Measurements from ENCODE around the gene PPP2R3A. TPM values are rescaled to one million over a fixed set of nuclear protein-coding genes. Genes with fewer than 3 reads are reported as not detected.

Gene PPP2R3A
- total and polyA plus RNA-seq, 9 of the 15 experiments (the other 6 are each of a cell fraction or from before 2014, with no cell fraction given): 0.10 to 0.50 (median 0.24) TPM

DNA sequence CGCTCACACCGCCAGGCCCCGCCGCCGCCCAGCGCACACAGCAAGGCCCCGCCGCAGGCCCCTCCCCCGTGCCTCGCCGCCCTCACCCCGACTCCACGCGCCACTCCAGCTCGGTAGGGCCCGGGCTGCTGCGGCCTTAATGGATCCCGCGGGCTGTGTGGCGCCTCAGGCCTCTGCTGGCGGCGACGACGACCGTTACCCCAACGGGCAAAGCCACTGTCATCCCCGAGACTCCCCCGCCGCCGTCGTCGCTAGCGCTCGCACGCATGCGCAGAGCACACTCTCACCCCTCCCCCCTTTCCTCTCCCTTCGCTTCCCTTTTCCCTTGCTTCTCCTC is 230.5 kb downstream of the PPP2R3A start, which contains the start of gene MSL2 (continued):
- peak in 1 of 2 experiments; percentile 53; a peak in 1 of 4 replicates for TF ChIP-seq NONO (IDR thresholded peaks at IDR 0.05; ENCODE audit: low read depth in 2 of 2, low read length in 1 of 2)
- TF ChIP-seq SIX5 (IDR thresholded peaks at IDR 0.05; ENCODE audit: borderline replicate concordance in 1 of 2, insufficient read depth in 1 of 2, low read depth in 1 of 2, low read length in 2 of 2): no peak
- TF ChIP-seq EP400 (IDR thresholded peaks at IDR 0.05): no peak
- TF ChIP-seq, protein P1, sequence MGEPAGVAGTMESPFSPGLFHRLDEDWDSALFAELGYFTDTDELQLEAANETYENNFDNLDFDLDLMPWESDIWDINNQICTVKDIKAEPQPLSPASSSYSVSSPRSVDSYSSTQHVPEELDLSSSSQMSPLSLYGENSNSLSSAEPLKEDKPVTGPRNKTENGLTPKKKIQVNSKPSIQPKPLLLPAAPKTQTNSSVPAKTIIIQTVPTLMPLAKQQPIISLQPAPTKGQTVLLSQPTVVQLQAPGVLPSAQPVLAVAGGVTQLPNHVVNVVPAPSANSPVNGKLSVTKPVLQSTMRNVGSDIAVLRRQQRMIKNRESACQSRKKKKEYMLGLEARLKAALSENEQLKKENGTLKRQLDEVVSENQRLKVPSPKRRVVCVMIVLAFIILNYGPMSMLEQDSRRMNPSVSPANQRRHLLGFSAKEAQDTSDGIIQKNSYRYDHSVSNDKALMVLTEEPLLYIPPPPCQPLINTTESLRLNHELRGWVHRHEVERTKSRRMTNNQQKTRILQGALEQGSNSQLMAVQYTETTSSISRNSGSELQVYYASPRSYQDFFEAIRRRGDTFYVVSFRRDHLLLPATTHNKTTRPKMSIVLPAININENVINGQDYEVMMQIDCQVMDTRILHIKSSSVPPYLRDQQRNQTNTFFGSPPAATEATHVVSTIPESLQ (CRISPR knock-in tag; IDR thresholded peaks at IDR 0.05): no peak
- TF ChIP-seq GABPB2 (CRISPR knock-in tag; conservative IDR thresholded peaks at IDR 0.05): no peak
- TF ChIP-seq TAF9B (IDR thresholded peaks at IDR 0.05; ENCODE audit: partially characterized antibody): no peak
- no peak for TF ChIP-seq DIDO1 (tag; IDR thresholded peaks at IDR 0.05; ENCODE audit: low read depth)
- no peak for TF ChIP-seq ASH1L (IDR thresholded peaks at IDR 0.05; ENCODE audit: borderline replicate concordance, low read depth, partially characterized antibody)
- TF ChIP-seq, protein P2, sequence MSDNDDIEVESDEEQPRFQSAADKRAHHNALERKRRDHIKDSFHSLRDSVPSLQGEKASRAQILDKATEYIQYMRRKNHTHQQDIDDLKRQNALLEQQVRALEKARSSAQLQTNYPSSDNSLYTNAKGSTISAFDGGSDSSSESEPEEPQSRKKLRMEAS (CRISPR knock-in tag; IDR thresholded peaks at IDR 0.05): no peak
- TF ChIP-seq NFE2 (IDR thresholded peaks at IDR 0.05; ENCODE audit: low read depth): peak; percentile 25; the same call in 1 of the 2 replicates
- no peak for TF ChIP-seq EHMT2 (IDR thresholded peaks at IDR 0.05)
- TF ChIP-seq, protein P3, sequence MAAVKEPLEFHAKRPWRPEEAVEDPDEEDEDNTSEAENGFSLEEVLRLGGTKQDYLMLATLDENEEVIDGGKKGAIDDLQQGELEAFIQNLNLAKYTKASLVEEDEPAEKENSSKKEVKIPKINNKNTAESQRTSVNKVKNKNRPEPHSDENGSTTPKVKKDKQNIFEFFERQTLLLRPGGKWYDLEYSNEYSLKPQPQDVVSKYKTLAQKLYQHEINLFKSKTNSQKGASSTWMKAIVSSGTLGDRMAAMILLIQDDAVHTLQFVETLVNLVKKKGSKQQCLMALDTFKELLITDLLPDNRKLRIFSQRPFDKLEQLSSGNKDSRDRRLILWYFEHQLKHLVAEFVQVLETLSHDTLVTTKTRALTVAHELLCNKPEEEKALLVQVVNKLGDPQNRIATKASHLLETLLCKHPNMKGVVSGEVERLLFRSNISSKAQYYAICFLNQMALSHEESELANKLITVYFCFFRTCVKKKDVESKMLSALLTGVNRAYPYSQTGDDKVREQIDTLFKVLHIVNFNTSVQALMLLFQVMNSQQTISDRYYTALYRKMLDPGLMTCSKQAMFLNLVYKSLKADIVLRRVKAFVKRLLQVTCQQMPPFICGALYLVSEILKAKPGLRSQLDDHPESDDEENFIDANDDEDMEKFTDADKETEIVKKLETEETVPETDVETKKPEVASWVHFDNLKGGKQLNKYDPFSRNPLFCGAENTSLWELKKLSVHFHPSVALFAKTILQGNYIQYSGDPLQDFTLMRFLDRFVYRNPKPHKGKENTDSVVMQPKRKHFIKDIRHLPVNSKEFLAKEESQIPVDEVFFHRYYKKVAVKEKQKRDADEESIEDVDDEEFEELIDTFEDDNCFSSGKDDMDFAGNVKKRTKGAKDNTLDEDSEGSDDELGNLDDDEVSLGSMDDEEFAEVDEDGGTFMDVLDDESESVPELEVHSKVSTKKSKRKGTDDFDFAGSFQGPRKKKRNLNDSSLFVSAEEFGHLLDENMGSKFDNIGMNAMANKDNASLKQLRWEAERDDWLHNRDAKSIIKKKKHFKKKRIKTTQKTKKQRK (IDR thresholded peaks at IDR 0.05; ENCODE audit: borderline replicate concordance, low read depth, low read length): no peak
- TF ChIP-seq FOXJ2 (tag; IDR thresholded peaks at IDR 0.05): no peak
- TF ChIP-seq, protein P4, sequence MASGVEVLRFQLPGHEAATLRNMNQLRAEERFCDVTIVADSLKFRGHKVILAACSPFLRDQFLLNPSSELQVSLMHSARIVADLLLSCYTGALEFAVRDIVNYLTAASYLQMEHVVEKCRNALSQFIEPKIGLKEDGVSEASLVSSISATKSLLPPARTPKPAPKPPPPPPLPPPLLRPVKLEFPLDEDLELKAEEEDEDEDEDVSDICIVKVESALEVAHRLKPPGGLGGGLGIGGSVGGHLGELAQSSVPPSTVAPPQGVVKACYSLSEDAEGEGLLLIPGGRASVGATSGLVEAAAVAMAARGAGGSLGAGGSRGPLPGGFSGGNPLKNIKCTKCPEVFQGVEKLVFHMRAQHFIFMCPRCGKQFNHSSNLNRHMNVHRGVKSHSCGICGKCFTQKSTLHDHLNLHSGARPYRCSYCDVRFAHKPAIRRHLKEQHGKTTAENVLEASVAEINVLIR (CRISPR knock-in tag; IDR thresholded peaks at IDR 0.05): no peak
- TF ChIP-seq, protein P5, sequence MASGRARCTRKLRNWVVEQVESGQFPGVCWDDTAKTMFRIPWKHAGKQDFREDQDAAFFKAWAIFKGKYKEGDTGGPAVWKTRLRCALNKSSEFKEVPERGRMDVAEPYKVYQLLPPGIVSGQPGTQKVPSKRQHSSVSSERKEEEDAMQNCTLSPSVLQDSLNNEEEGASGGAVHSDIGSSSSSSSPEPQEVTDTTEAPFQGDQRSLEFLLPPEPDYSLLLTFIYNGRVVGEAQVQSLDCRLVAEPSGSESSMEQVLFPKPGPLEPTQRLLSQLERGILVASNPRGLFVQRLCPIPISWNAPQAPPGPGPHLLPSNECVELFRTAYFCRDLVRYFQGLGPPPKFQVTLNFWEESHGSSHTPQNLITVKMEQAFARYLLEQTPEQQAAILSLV (tag; IDR thresholded peaks at IDR 0.05): no peak
- no peak for TF ChIP-seq POLR2B (IDR thresholded peaks at IDR 0.05; ENCODE audit: low read depth, partially characterized antibody)
- TF ChIP-seq CHCHD3 (CRISPR knock-in tag; IDR thresholded peaks at IDR 0.05): no peak
- no peak for TF ChIP-seq ZNF224 (CRISPR knock-in tag; IDR thresholded peaks at IDR 0.05)
- 0 out of 2 replicates have a peak, but pooled peaks have one; percentile 10 for TF ChIP-seq POLR2AphosphoS5 (IDR thresholded peaks at IDR 0.05; ENCODE audit: control insufficient read depth, insufficient read depth, low read depth, low read length)

Measured in K562 (cell line).